ENCODE results near the gene KCNIP4. TPM values are rescaled to one million over a fixed set of nuclear protein-coding genes. Genes with fewer than 3 reads are reported as not detected.

Gene KCNIP4
- total and polyA plus RNA-seq, 2 of the 8 experiments (the other 6 are each of a cell fraction or from before 2014, with no cell fraction given), result 0.06 TPM; not detected in 1

- Histone ChIP-seq H3K79me1 (ENCODE audit: low read depth, low read length) (no peaks in the 10 kb centered on the region), H3K79me2 (ENCODE audit: control insufficient read depth in 1 of 2, insufficient read depth in 2 of 2, low read length in 2 of 2) (no peaks in the 10 kb centered on the region), H3K27me3 (replicated peaks in 1 of 4; ENCODE audit: control insufficient read depth in 3 of 4, extremely low read depth in 1 of 4, insufficient read depth in 3 of 4, low read length in 3 of 4) (no peaks in the 10 kb centered on the region), H3K9ac (replicated peaks in 1 of 4; ENCODE audit: extremely low read depth in 1 of 4, low read depth in 3 of 4, low read length in 3 of 4) (no peak overlapping the region), H3K4me1 (replicated peaks in 1 of 4; ENCODE audit: control insufficient read depth in 3 of 4, insufficient read depth in 4 of 4, low read length in 3 of 4) (no peaks in the 10 kb centered on the region), H3K4me3 (ENCODE audit: extremely low read depth in 1 of 4, insufficient read depth in 2 of 4, low read depth in 3 of 4, low read length in 4 of 4) (no peak overlapping the region), H3K23me2 (ENCODE audit: low read depth, low read length) (no peaks in the 10 kb centered on the region), H4K5ac (ENCODE audit: insufficient read length, low read depth, low read length) (no peak overlapping the region), H4K20me1 (replicated peaks in 1 of 2; ENCODE audit: control insufficient read depth in 1 of 2, insufficient read depth in 2 of 2, low read length in 2 of 2) (no peaks in the 10 kb centered on the region), H3K23ac (ENCODE audit: insufficient read length) (no peak overlapping the region), H3K4me2 (ENCODE audit: insufficient read depth in 1 of 2, low read depth in 2 of 2, low read length in 2 of 2) (no peak overlapping the region), H3K14ac (ENCODE audit: insufficient read length) (no peak overlapping the region), H3K9me3 (ENCODE audit: insufficient read depth in 2 of 2, low read depth in 1 of 2, low read length in 1 of 2) (no peaks in the 10 kb centered on the region), H3K56ac (replicated peaks; ENCODE audit: insufficient read length, low read depth, low read length) (no peak overlapping the region), H2AFZ (ENCODE audit: low read length) (no peak overlapping the region), H3K18ac (ENCODE audit: extremely low read depth, low read length) (no peak overlapping the region), H2BK5ac (ENCODE audit: low read depth, low read length) (no peak overlapping the region), H2AK5ac (ENCODE audit: low read depth, low read length) (no peak overlapping the region), H4K8ac (ENCODE audit: extremely low read depth, insufficient read depth, low read length) (no peak overlapping the region), H2BK120ac (replicated peaks; ENCODE audit: low read depth, low read length) (no peak overlapping the region), H3K36me3 (ENCODE audit: control insufficient read depth in 2 of 4, insufficient read depth in 4 of 4, low read length in 3 of 4) (no peaks in the 10 kb centered on the region), H3K27ac (ENCODE audit: low read depth, low read length) (no peak overlapping the region), H3K4ac (replicated peaks; ENCODE audit: insufficient read length, low read depth, low read length) (no peak overlapping the region), H2BK12ac (ENCODE audit: low read depth, low read length) (no peak overlapping the region), H2BK15ac (ENCODE audit: low read length) (no peak overlapping the region), H4K91ac (replicated peaks; ENCODE audit: insufficient read length, low read length) (no peak overlapping the region), H2BK20ac (ENCODE audit: low read length) (no peak overlapping the region)
- DNase-seq (ENCODE audit: low read depth in 1 of 2, low spot score in 2 of 2) (no peak), FAIRE-seq (no peak)
- CTCF ChIA-PET (ENCODE audit: partially characterized antibody), result interaction anchor here (1.1 to 1.4 kb wide), 3 partner anchors 12 to 504 kb away, joined by 3 to 5 read pairs (median 3); no protein-coding TSS in a partner anchor
- 73% methylated on average over 5 of the region's 5 CpGs; no CpG with 5 or more reads in 1 of the 2 experiments for WGBS, 2 experiments (ENCODE audit: extremely low coverage in 1 of 2, insufficient coverage in 1 of 2, insufficient read length in 1 of 2, insufficient replicate concordance in 2 of 2, low coverage in 1 of 2, low lambda C conversion rate in 2 of 2, missing lambda C conversion rate in 1 of 2)
- POLR2A ChIA-PET (ENCODE audit: partially characterized antibody), result no interaction called here
- TF ChIP-seq RBBP5 (IDR thresholded peaks at IDR 0.05; ENCODE audit: borderline replicate concordance, low read depth, low read length), result no peak
Measured at GRCh38 chr4:21885770-21886169, 62.8 kb downstream of the KCNIP4 start.

Measured in H1 (cell line).